Measurements from ENCODE around the gene FOXS1. TPM values are rescaled to one million over a fixed set of nuclear protein-coding genes. Genes with fewer than 3 reads are reported as not detected.

The FOXS1 gene
- total and polyA plus RNA-seq, 10 of the 15 experiments (the other 5 are each of a cell fraction or from before 2014, with no cell fraction given) = not detected

DNA sequence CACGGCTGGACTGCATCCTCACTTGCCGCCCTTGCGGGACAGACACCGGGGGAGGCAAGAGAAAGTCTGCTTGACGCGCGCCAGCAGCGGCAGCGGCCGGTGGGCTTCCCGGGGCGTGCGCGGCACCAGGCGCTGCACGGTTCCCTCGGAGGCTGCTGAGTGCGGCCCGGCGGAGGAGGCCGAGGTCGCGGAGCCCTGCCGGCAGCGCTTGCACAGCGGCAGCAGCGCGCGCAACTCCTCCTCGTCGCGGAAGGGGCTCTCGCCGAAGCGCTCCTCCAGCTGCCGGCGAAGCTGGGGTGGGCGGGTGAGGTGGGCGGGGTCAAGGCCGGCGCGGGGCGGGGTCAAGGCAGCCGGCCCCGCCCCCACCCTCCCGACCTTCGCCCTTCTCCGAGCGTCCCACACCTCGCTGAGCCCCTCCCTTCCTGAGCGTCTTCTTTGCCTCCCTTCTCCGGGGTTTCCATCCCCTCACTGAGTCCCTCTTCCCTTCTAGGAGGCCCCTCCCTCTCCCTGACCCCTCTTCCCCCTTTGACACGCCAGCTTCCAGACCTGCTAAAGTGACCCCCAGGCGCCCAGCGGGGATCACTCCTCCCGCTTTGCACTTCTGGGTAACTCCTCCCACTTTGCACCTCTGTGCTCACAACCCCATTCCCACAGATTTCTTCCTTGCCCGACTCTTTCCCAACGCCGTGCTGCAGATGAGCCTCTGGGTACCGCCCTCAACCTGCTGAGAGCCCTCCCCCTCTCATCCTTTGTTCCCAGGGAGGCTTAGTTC, 16.2 kb upstream of the FOXS1 start (continued):
- TF ChIP-seq, protein P1, sequence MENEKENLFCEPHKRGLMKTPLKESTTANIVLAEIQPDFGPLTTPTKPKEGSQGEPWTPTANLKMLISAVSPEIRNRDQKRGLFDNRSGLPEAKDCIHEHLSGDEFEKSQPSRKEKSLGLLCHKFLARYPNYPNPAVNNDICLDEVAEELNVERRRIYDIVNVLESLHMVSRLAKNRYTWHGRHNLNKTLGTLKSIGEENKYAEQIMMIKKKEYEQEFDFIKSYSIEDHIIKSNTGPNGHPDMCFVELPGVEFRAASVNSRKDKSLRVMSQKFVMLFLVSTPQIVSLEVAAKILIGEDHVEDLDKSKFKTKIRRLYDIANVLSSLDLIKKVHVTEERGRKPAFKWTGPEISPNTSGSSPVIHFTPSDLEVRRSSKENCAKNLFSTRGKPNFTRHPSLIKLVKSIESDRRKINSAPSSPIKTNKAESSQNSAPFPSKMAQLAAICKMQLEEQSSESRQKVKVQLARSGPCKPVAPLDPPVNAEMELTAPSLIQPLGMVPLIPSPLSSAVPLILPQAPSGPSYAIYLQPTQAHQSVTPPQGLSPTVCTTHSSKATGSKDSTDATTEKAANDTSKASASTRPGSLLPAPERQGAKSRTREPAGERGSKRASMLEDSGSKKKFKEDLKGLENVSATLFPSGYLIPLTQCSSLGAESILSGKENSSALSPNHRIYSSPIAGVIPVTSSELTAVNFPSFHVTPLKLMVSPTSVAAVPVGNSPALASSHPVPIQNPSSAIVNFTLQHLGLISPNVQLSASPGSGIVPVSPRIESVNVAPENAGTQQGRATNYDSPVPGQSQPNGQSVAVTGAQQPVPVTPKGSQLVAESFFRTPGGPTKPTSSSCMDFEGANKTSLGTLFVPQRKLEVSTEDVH (IDR thresholded peaks at IDR 0.05; ENCODE audit: low read depth, partially characterized antibody) = no peak
- no peak for TF ChIP-seq CHD2 (IDR thresholded peaks at IDR 0.05; ENCODE audit: borderline replicate concordance, low read depth, low read length)
- no peak for TF ChIP-seq PML (IDR thresholded peaks at IDR 0.05; ENCODE audit: low read length)
- TF ChIP-seq BMI1 (IDR thresholded peaks at IDR 0.05; ENCODE audit: borderline replicate concordance) = no peak
- no peak for TF ChIP-seq MTA2 (IDR thresholded peaks at IDR 0.05; ENCODE audit: low read depth)
- TF ChIP-seq POLR2A (IDR thresholded peaks at IDR 0.05; ENCODE audit: low read depth, low read length) = peak; percentile 62; the same call in 1 of the 2 replicates
- no peak for TF ChIP-seq YBX1 (IDR thresholded peaks at IDR 0.05)
- TF ChIP-seq, protein P2, sequence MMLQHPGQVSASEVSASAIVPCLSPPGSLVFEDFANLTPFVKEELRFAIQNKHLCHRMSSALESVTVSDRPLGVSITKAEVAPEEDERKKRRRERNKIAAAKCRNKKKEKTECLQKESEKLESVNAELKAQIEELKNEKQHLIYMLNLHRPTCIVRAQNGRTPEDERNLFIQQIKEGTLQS (IDR thresholded peaks at IDR 0.05; ENCODE audit: borderline replicate concordance, extremely low read depth, low read depth, low read length) = no peak
- TF ChIP-seq RFX5 (IDR thresholded peaks at IDR 0.05; ENCODE audit: low read depth, low read length) = no peak
- no peak for TF ChIP-seq ZNF622 (IDR thresholded peaks at IDR 0.05)
- no peak for TF ChIP-seq SUZ12 (IDR thresholded peaks at IDR 0.05; ENCODE audit: unreplicated experiment)
- no peak for TF ChIP-seq KAT2A (conservative IDR thresholded peaks at IDR 0.05; ENCODE audit: control insufficient read depth, low read depth, low read length)
- TF ChIP-seq EGR1 (IDR thresholded peaks at IDR 0.05; ENCODE audit: borderline replicate concordance in 1 of 2, low read depth in 2 of 2, low read length in 2 of 2) = 0 out of 3 replicates have a peak, but pooled peaks of 1 of the 2 experiments have one; percentile 14
- TF ChIP-seq PAX5 (IDR thresholded peaks at IDR 0.05; ENCODE audit: borderline replicate concordance, low read depth, low read length) = no peak
- no peak for TF ChIP-seq MYC (IDR thresholded peaks at IDR 0.05; ENCODE audit: insufficient read depth, insufficient read length, insufficient replicate concordance, low read length, severe bottlenecking)
- no peak for TF ChIP-seq NFYB (IDR thresholded peaks at IDR 0.05; ENCODE audit: insufficient read depth, low read depth, low read length)
- peak in 1 of 2 experiments; percentile 64; a peak in 2 of 4 replicates for TF ChIP-seq BHLHE40 (IDR thresholded peaks at IDR 0.05; ENCODE audit: borderline replicate concordance in 1 of 2, low read depth in 2 of 2, low read length in 1 of 2)
- TF ChIP-seq, protein P3, sequence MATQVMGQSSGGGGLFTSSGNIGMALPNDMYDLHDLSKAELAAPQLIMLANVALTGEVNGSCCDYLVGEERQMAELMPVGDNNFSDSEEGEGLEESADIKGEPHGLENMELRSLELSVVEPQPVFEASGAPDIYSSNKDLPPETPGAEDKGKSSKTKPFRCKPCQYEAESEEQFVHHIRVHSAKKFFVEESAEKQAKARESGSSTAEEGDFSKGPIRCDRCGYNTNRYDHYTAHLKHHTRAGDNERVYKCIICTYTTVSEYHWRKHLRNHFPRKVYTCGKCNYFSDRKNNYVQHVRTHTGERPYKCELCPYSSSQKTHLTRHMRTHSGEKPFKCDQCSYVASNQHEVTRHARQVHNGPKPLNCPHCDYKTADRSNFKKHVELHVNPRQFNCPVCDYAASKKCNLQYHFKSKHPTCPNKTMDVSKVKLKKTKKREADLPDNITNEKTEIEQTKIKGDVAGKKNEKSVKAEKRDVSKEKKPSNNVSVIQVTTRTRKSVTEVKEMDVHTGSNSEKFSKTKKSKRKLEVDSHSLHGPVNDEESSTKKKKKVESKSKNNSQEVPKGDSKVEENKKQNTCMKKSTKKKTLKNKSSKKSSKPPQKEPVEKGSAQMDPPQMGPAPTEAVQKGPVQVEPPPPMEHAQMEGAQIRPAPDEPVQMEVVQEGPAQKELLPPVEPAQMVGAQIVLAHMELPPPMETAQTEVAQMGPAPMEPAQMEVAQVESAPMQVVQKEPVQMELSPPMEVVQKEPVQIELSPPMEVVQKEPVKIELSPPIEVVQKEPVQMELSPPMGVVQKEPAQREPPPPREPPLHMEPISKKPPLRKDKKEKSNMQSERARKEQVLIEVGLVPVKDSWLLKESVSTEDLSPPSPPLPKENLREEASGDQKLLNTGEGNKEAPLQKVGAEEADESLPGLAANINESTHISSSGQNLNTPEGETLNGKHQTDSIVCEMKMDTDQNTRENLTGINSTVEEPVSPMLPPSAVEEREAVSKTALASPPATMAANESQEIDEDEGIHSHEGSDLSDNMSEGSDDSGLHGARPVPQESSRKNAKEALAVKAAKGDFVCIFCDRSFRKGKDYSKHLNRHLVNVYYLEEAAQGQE (IDR thresholded peaks at IDR 0.05; ENCODE audit: low read depth, low read length) = no peak
- TF ChIP-seq IRF4 (IDR thresholded peaks at IDR 0.05; ENCODE audit: low read depth, low read length) = no peak
- TF ChIP-seq HDGF (IDR thresholded peaks at IDR 0.05) = peak; percentile 59; the same call in 1 of the 2 replicates
- TF ChIP-seq MEF2A (IDR thresholded peaks at IDR 0.05; ENCODE audit: insufficient read depth, low read depth, low read length) = no peak

All from GM12878 (cell line).